Measurements from ENCODE around the gene TMEM121B.

TMEM121B gene

GRCh38 chr22:17110791-17111550 lies 10.2 kb downstream of the TMEM121B start:
- DNase-seq (ENCODE audit: low read depth in 3 of 3), result no peak

- no peak for DNase-seq (ENCODE audit: low read depth in 3 of 3)
These were observed 11.2 kb downstream of the TMEM121B start for GRCh38 chr22:17109976-17110375.

- no peak for DNase-seq (ENCODE audit: low read depth in 3 of 3)
These were observed 11.9 kb downstream of the TMEM121B start for GRCh38 chr22:17109113-17109865.

- no peak for DNase-seq (ENCODE audit: low read depth in 3 of 3)
These were observed 12.7 kb downstream of the TMEM121B start for GRCh38 chr22:17108256-17109112.

GRCh38 chr22:17107547-17107810 lies 13.7 kb downstream of the TMEM121B start:
- DNase-seq (ENCODE audit: low read depth in 3 of 3), result no peak

- DNase-seq (ENCODE audit: low read depth in 3 of 3), result no peak
These were observed 14.2 kb downstream of the TMEM121B start for GRCh38 chr22:17106785-17107546.

- DNase-seq (ENCODE audit: low read depth in 3 of 3), result no peak
These were observed 14.9 kb downstream of the TMEM121B start for GRCh38 chr22:17106161-17106784.

- DNase-seq (ENCODE audit: low read depth in 3 of 3), result no peak
These were observed 15.7 kb downstream of the TMEM121B start for GRCh38 chr22:17105143-17106129.

- no peak for DNase-seq (ENCODE audit: low read depth in 3 of 3)
These were observed 16.7 kb downstream of the TMEM121B start for GRCh38 chr22:17104336-17104935.

GRCh38 chr22:17103351-17103750 lies 17.8 kb downstream of the TMEM121B start:
- DNase-seq (ENCODE audit: low read depth in 3 of 3), result no peak

- no peak for DNase-seq (ENCODE audit: low read depth in 3 of 3)
These were observed 18.9 kb downstream of the TMEM121B start for GRCh38 chr22:17102297-17102667.

GRCh38 chr22:17101475-17102296 lies 19.5 kb downstream of the TMEM121B start:
- DNase-seq (ENCODE audit: low read depth in 3 of 3), result no peak

GRCh38 chr22:17100621-17101020 lies 20.5 kb downstream of the TMEM121B start:
- no peak for DNase-seq (ENCODE audit: low read depth in 3 of 3)

- DNase-seq (ENCODE audit: low read depth in 3 of 3), result no peak
These were observed 22.8 kb downstream of the TMEM121B start for GRCh38 chr22:17098379-17098819.

GRCh38 chr22:17097701-17098100 lies 23.5 kb downstream of the TMEM121B start:
- DNase-seq (ENCODE audit: low read depth in 3 of 3), result no peak

- DNase-seq (ENCODE audit: low read depth in 3 of 3), result no peak
These were observed 24.1 kb downstream of the TMEM121B start for GRCh38 chr22:17097062-17097461.

- no peak for DNase-seq (ENCODE audit: low read depth in 3 of 3)
These were observed 25.1 kb downstream of the TMEM121B start for GRCh38 chr22:17096071-17096470.

GRCh38 chr22:17095538-17095937 lies 25.6 kb downstream of the TMEM121B start:
- DNase-seq (ENCODE audit: low read depth in 3 of 3), result no peak

GRCh38 chr22:17093081-17093480 lies 28.1 kb downstream of the TMEM121B start:
- DNase-seq (ENCODE audit: low read depth in 3 of 3), result no peak
